ENCODE data around the gene IGFN1. TPM values are rescaled to one million over a fixed set of nuclear protein-coding genes. Genes with fewer than 3 reads are reported as not detected.
"Not testable (repeated sequence)": the region's sequence is repeated elsewhere in the genome, so short reads cannot be mapped to it uniquely, and the experiment has no call there.

Gene IGFN1
- total RNA-seq, 1 donor from 2014 or later = not detected

- intact Hi-C loops (cut with micrococcal nuclease) = not testable (repeated sequence)
These were observed 27.6 kb upstream of the IGFN1 start for GRCh38 chr1:201163036-201163435.

- intact Hi-C loops (cut with micrococcal nuclease) = no loop called here
These were observed 26.9 kb upstream of the IGFN1 start for GRCh38 chr1:201163707-201164106.

GRCh38 chr1:201164645-201165044, 26.0 kb upstream of the IGFN1 start:
- intact Hi-C loops (cut with micrococcal nuclease) = no loop called here

GRCh38 chr1:201167041-201167991, 23.3 kb upstream of the IGFN1 start:
- intact Hi-C loops (cut with micrococcal nuclease) = no loop called here

- intact Hi-C loops (cut with micrococcal nuclease) = no loop called here
These were observed 21.4 kb upstream of the IGFN1 start for GRCh38 chr1:201169203-201169602.

GRCh38 chr1:201169971-201170532, 20.6 kb upstream of the IGFN1 start:
- intact Hi-C loops (cut with micrococcal nuclease) = loop anchor here (1.0 kb wide), 1 partner anchor 16 kb away; the partner anchor contains the start of gene TMEM9

- intact Hi-C loops (cut with micrococcal nuclease) = loop anchor here (1.0 kb wide), 1 partner anchor 16 kb away; the partner anchor contains the start of gene TMEM9
These were observed 20.0 kb upstream of the IGFN1 start for GRCh38 chr1:201170533-201171062.

- intact Hi-C loops (cut with micrococcal nuclease) = no loop called here
These were observed 19.3 kb upstream of the IGFN1 start for GRCh38 chr1:201171063-201172036.

- intact Hi-C loops (cut with micrococcal nuclease) = no loop called here
These were observed 18.3 kb upstream of the IGFN1 start for GRCh38 chr1:201172326-201172725.

GRCh38 chr1:201172999-201173610, 17.5 kb upstream of the IGFN1 start:
- intact Hi-C loops (cut with micrococcal nuclease) = no loop called here

- intact Hi-C loops (cut with micrococcal nuclease) = no loop called here
These were observed 16.9 kb upstream of the IGFN1 start for GRCh38 chr1:201173736-201174135.

GRCh38 chr1:201175820-201176500, 14.7 kb upstream of the IGFN1 start:
- intact Hi-C loops (cut with micrococcal nuclease) = no loop called here

- intact Hi-C loops (cut with micrococcal nuclease) = no loop called here
These were observed 13.7 kb upstream of the IGFN1 start for GRCh38 chr1:201176940-201177339.

GRCh38 chr1:201178718-201179117, 11.9 kb upstream of the IGFN1 start:
- intact Hi-C loops (cut with micrococcal nuclease) = no loop called here

- intact Hi-C loops (cut with micrococcal nuclease) = no loop called here
These were observed 10.5 kb upstream of the IGFN1 start for GRCh38 chr1:201180141-201180540.

GRCh38 chr1:201180901-201181300, 9.7 kb upstream of the IGFN1 start:
- intact Hi-C loops (cut with micrococcal nuclease) = no loop called here

- intact Hi-C loops (cut with micrococcal nuclease) = no loop called here
These were observed 9.3 kb upstream of the IGFN1 start for GRCh38 chr1:201181323-201181722.

GRCh38 chr1:201181726-201182125, 8.9 kb upstream of the IGFN1 start:
- intact Hi-C loops (cut with micrococcal nuclease) = no loop called here

GRCh38 chr1:201183209-201183608, 7.4 kb upstream of the IGFN1 start:
- intact Hi-C loops (cut with micrococcal nuclease) = no loop called here

- intact Hi-C loops (cut with micrococcal nuclease) = no loop called here
These were observed 6.9 kb upstream of the IGFN1 start for GRCh38 chr1:201183753-201184152.

Measured in T-helper 2 cell treated with Interferon-gamma antibody and Interleukin-4, amounts not matched to agents 100 ng/mL and 5 ng/mL, for 36 hours (primary cell).